ENCODE results near the gene OR8J3.
"Not testable (repeated sequence)": the region's sequence is repeated elsewhere in the genome, so short reads cannot be mapped to it uniquely, and the experiment has no call there.

Gene OR8J3

GRCh38 chr11:56140151-56140661 lies at the start of gene OR8J3:
TSS of gene OR8J3 (minus strand) at chr11:56140201. CDS start at chr11:56137718, 2,483 bp downstream.
- no peak for DNase-seq

GRCh38 chr11:56188602-56189001 lies 48.6 kb upstream of the OR8J3 start:
- DNase-seq = no peak

- DNase-seq = no peak
Observed at GRCh38 chr11:56183459-56183858, 43.5 kb upstream of the OR8J3 start.

GRCh38 chr11:56176318-56176717 lies 36.3 kb upstream of the OR8J3 start, which contains the start of gene OR5J2:
TSS of gene OR5J2 (plus strand) at chr11:56176618. CDS start at chr11:56176618, 0 bp downstream.
- no peak for DNase-seq

- DNase-seq = no peak
Observed at GRCh38 chr11:56172256-56172830, 32.3 kb upstream of the OR8J3 start.

- no peak for DNase-seq
Observed at GRCh38 chr11:56163804-56164203, 23.8 kb upstream of the OR8J3 start.

GRCh38 chr11:56160217-56160616 lies 20.2 kb upstream of the OR8J3 start, which contains the start of gene OR8K5:
TSS of gene OR8K5 (minus strand) at chr11:56160317. CDS start at chr11:56160317, 0 bp downstream.
- DNase-seq = no peak

- DNase-seq = no peak
Observed at GRCh38 chr11:56152333-56152732, 12.3 kb upstream of the OR8J3 start.

- DNase-seq = no peak
Observed at GRCh38 chr11:56151376-56151775, 11.4 kb upstream of the OR8J3 start.

GRCh38 chr11:56143681-56144080 lies 3.7 kb upstream of the OR8J3 start:
- not testable (repeated sequence) for DNase-seq

GRCh38 chr11:56122073-56122472 lies 17.9 kb downstream of the OR8J3 start, which contains the start of gene OR8H3:
TSS of gene OR8H3 (plus strand) at chr11:56122373. CDS start at chr11:56122373, 0 bp downstream.
- no peak for DNase-seq

- DNase-seq = no peak
Observed at GRCh38 chr11:56103210-56103737, 36.7 kb downstream of the OR8J3 start, which contains the start of gene OR8H2. TSS of gene OR8H2 (plus strand) at chr11:56103687. CDS start at chr11:56105043, 1,356 bp downstream.

GRCh38 chr11:56093008-56093407 lies 47.0 kb downstream of the OR8J3 start, which contains the start of gene OR8I2:
TSS of gene OR8I2 (plus strand) at chr11:56093308. CDS start at chr11:56093308, 0 bp downstream.
- no peak for DNase-seq

GRCh38 chr11:56089697-56090096 lies 50.3 kb downstream of the OR8J3 start:
- no peak for DNase-seq
